ENCODE measurements around the gene WDR53. TPM values are rescaled to one million over a fixed set of nuclear protein-coding genes. Genes with fewer than 3 reads are reported as not detected.
"Not testable (repeated sequence)": the region's sequence is repeated elsewhere in the genome, so short reads cannot be mapped to it uniquely, and the experiment has no call there.

The WDR53 gene
- total RNA-seq, 1 donor from 2014 or later: 11.0 TPM

GRCh38 chr3:196553551-196553950 lies 14.8 kb downstream of the WDR53 start:
- H3K27me3 Mint-ChIP-seq (ENCODE audit: low read depth, unreplicated experiment): peaks cover 2% of the 10 kb centered on the region
- H3K4me3 Mint-ChIP-seq (ENCODE audit: unreplicated experiment): no peak overlapping the region
- Histone ChIP-seq H3K4me2 (ENCODE audit: low read length) (no peak overlapping the region), H3K9ac (ENCODE audit: low read length) (no peak overlapping the region), H3K36me3 (ENCODE audit: insufficient read depth, low read length) (no peaks in the 10 kb centered on the region), H3K79me2 (ENCODE audit: insufficient read depth, low read length) (no peaks in the 10 kb centered on the region), H3K4me3 (ENCODE audit: insufficient read depth, low read depth, low read length) (no peak overlapping the region), H3K27ac (ENCODE audit: low read depth, low read length) (no peak overlapping the region), H2AFZ (ENCODE audit: low read depth, low read length) (no peak overlapping the region), H3K4me1 (ENCODE audit: insufficient read depth, low read length) (no peaks in the 10 kb centered on the region), H3K9me3 (ENCODE audit: insufficient read depth, low read depth, low read length) (peaks cover 6% of the 10 kb centered on the region), H4K20me1 (ENCODE audit: insufficient read depth, low read length) (no peaks in the 10 kb centered on the region), H3K27me3 (ENCODE audit: insufficient read depth, low read length) (no peaks in the 10 kb centered on the region)
- DNase-seq (ENCODE audit: low read depth) (no peak), FAIRE-seq (no peak)
- TF ChIP-seq CTCF (IDR thresholded peaks at IDR 0.05; ENCODE audit: insufficient read depth, low read depth, low read length) (no peak), EZH2 (IDR thresholded peaks at IDR 0.05; ENCODE audit: insufficient read depth, low read length) (no peak)
- no peak overlapping the region for H3K27ac Mint-ChIP-seq (ENCODE audit: unreplicated experiment)
- peaks cover 15% of the 10 kb centered on the region for H3K9me3 Mint-ChIP-seq (ENCODE audit: unreplicated experiment)
- peaks cover 7% of the 10 kb centered on the region for H3K36me3 Mint-ChIP-seq (ENCODE audit: low read depth, unreplicated experiment)
- H3K4me1 Mint-ChIP-seq (ENCODE audit: low read depth, unreplicated experiment): no peaks in the 10 kb centered on the region

- Mint-ChIP-seq H3K36me3 (ENCODE audit: low read depth, unreplicated experiment) (peaks cover 7% of the 10 kb centered on the region), H3K27me3 (ENCODE audit: low read depth, unreplicated experiment) (peaks cover 2% of the 10 kb centered on the region), H3K4me3 (ENCODE audit: unreplicated experiment) (no peak overlapping the region), H3K4me1 (ENCODE audit: low read depth, unreplicated experiment) (no peaks in the 10 kb centered on the region), H3K9me3 (ENCODE audit: unreplicated experiment) (peaks cover 20% of the 10 kb centered on the region), H3K27ac (ENCODE audit: unreplicated experiment) (no peak overlapping the region)
- DNase-seq (ENCODE audit: low read depth) (no peak), FAIRE-seq (no peak)
- Histone ChIP-seq H3K79me2 (ENCODE audit: insufficient read depth, low read length) (no peaks in the 10 kb centered on the region), H2AFZ (ENCODE audit: low read depth, low read length) (no peak overlapping the region), H3K4me3 (ENCODE audit: insufficient read depth, low read depth, low read length) (no peak overlapping the region), H3K27me3 (ENCODE audit: insufficient read depth, low read length) (no peaks in the 10 kb centered on the region), H4K20me1 (ENCODE audit: insufficient read depth, low read length) (no peaks in the 10 kb centered on the region), H3K9me3 (ENCODE audit: insufficient read depth, low read depth, low read length) (peaks cover 6% of the 10 kb centered on the region), H3K4me2 (ENCODE audit: low read length) (no peak overlapping the region), H3K9ac (ENCODE audit: low read length) (no peak overlapping the region), H3K36me3 (ENCODE audit: insufficient read depth, low read length) (no peaks in the 10 kb centered on the region), H3K4me1 (ENCODE audit: insufficient read depth, low read length) (no peaks in the 10 kb centered on the region), H3K27ac (ENCODE audit: low read depth, low read length) (no peak overlapping the region)
- TF ChIP-seq EZH2 (IDR thresholded peaks at IDR 0.05; ENCODE audit: insufficient read depth, low read length): no peak
- no peak for TF ChIP-seq CTCF (IDR thresholded peaks at IDR 0.05; ENCODE audit: insufficient read depth, low read depth, low read length)
Observed at GRCh38 chr3:196552253-196552652, 16.1 kb downstream of the WDR53 start.

- H3K27me3 Mint-ChIP-seq (ENCODE audit: low read depth, unreplicated experiment); DNase-seq (ENCODE audit: low read depth); H3K4me2 ChIP-seq (ENCODE audit: low read length): not testable (repeated sequence)
Observed at GRCh38 chr3:196550172-196550571, 18.2 kb downstream of the WDR53 start.

GRCh38 chr3:196549312-196549711 lies 19.0 kb downstream of the WDR53 start:
- not testable (repeated sequence) for H3K9me3 ChIP-seq (ENCODE audit: insufficient read depth, low read depth, low read length); H3K36me3 ChIP-seq (ENCODE audit: insufficient read depth, low read length); H3K27ac ChIP-seq (ENCODE audit: low read depth, low read length); H3K36me3 Mint-ChIP-seq (ENCODE audit: low read depth, unreplicated experiment); H3K4me3 Mint-ChIP-seq (ENCODE audit: unreplicated experiment); H3K4me1 ChIP-seq (ENCODE audit: insufficient read depth, low read length); H2AFZ ChIP-seq (ENCODE audit: low read depth, low read length); FAIRE-seq; DNase-seq (ENCODE audit: low read depth); H4K20me1 ChIP-seq (ENCODE audit: insufficient read depth, low read length); H3K27me3 Mint-ChIP-seq (ENCODE audit: low read depth, unreplicated experiment); H3K4me1 Mint-ChIP-seq (ENCODE audit: low read depth, unreplicated experiment); H3K27me3 ChIP-seq (ENCODE audit: insufficient read depth, low read length); H3K4me2 ChIP-seq (ENCODE audit: low read length); H3K27ac Mint-ChIP-seq (ENCODE audit: unreplicated experiment); H3K9ac ChIP-seq (ENCODE audit: low read length); H3K4me3 ChIP-seq (ENCODE audit: insufficient read depth, low read depth, low read length); H3K79me2 ChIP-seq (ENCODE audit: insufficient read depth, low read length)
- peaks cover 20% of the 10 kb centered on the region for H3K9me3 Mint-ChIP-seq (ENCODE audit: unreplicated experiment)

More at GRCh38 chr3:196550172-196550571, 18.2 kb downstream of the WDR53 start:
- not testable (repeated sequence) for H3K4me3 Mint-ChIP-seq (ENCODE audit: unreplicated experiment); H3K4me3 ChIP-seq (ENCODE audit: insufficient read depth, low read depth, low read length); H3K79me2 ChIP-seq (ENCODE audit: insufficient read depth, low read length); H3K36me3 Mint-ChIP-seq (ENCODE audit: low read depth, unreplicated experiment); H3K9ac ChIP-seq (ENCODE audit: low read length); H2AFZ ChIP-seq (ENCODE audit: low read depth, low read length); H3K9me3 ChIP-seq (ENCODE audit: insufficient read depth, low read depth, low read length); H3K27me3 ChIP-seq (ENCODE audit: insufficient read depth, low read length); FAIRE-seq; H3K4me1 ChIP-seq (ENCODE audit: insufficient read depth, low read length); H4K20me1 ChIP-seq (ENCODE audit: insufficient read depth, low read length); H3K4me1 Mint-ChIP-seq (ENCODE audit: low read depth, unreplicated experiment); H3K27ac Mint-ChIP-seq (ENCODE audit: unreplicated experiment); H3K27ac ChIP-seq (ENCODE audit: low read depth, low read length); H3K36me3 ChIP-seq (ENCODE audit: insufficient read depth, low read length)
- peaks cover 20% of the 10 kb centered on the region for H3K9me3 Mint-ChIP-seq (ENCODE audit: unreplicated experiment)

Data from astrocyte (in vitro differentiated cells and primary cell).